ENCODE data around the gene LRTM1.

GRCh38 chr3:54915181-54915580 lies 12.7 kb downstream of the LRTM1 start:
- TF ChIP-seq POLR2A (IDR thresholded peaks at IDR 0.05; ENCODE audit: low read length) (no peak), GATA1 (IDR thresholded peaks at IDR 0.05; ENCODE audit: low read depth, low read length) (no peak)

All from erythroblast (primary cell).